Smooth muscle cell (in vitro differentiated cells): Measurements from ENCODE around the gene SLC23A2. TPM values are rescaled to one million over a fixed set of nuclear protein-coding genes. Genes with fewer than 3 reads are reported as not detected.

Experiments used
- DNase-seq: peaks from one replicate; lab custom pipeline; 2025; ENCODE audit not compliant: unreplicated experiment; lab: John Stamatoyannopoulos, UW
- H2AFZ ChIP-seq: fragments of 200-600 bp; sonication (generic); 2 replicates; pipeline ENCODE4 v1.6.0; 2016; ENCODE audit warnings: antibody characterized with exemption, low read depth, mild to moderate bottlenecking
- H3F3A ChIP-seq: fragments of 200-600 bp; sonication (generic); 2 replicates; pipeline ENCODE4 v1.6.0; 2017; ENCODE audit warnings: antibody characterized with exemption, low read depth
- H3K27ac ChIP-seq: fragments of 200-600 bp; sonication (generic); 2 replicates; pipeline ENCODE4 v1.5.1; 2016; ENCODE audit warnings: low read depth, mild to moderate bottlenecking
- H3K27me3 ChIP-seq: fragments of 200-600 bp; sonication (generic); 2 replicates; pipeline ENCODE4 v1.6.1; 2016; ENCODE audit warnings: low read depth, mild to moderate bottlenecking
- H3K36me3 ChIP-seq: fragments of 200-600 bp; sonication (generic); 2 replicates; pipeline ENCODE4 v1.5.1; 2016; ENCODE audit warnings: low read depth
- H3K4me1 ChIP-seq: fragments of 200-600 bp; sonication (generic); 2 replicates; pipeline ENCODE4 v1.5.1; 2016; ENCODE audit warnings: low read depth
- H3K4me2 ChIP-seq: fragments of 200-600 bp; sonication (generic); 2 replicates; pipeline ENCODE4 v1.6.0; 2016; ENCODE audit warnings: mild to moderate bottlenecking
- H3K4me3 ChIP-seq: fragments of 200-600 bp; sonication (generic); 2 replicates; pipeline ENCODE4 v1.5.1; 2016; ENCODE audit warnings: mild to moderate bottlenecking
- H3K79me2 ChIP-seq: fragments of 200-600 bp; sonication (generic); 2 replicates; pipeline ENCODE4 v1.6.0; 2016; ENCODE audit warnings: low read depth, mild to moderate bottlenecking
- H3K9ac ChIP-seq: fragments of 200-600 bp; sonication (generic); 2 replicates; pipeline ENCODE4 v1.6.0; 2016; ENCODE audit warnings: low read depth
- H3K9me3 ChIP-seq: fragments of 200-600 bp; sonication (generic); replicated peaks from 2 replicates; pipeline ENCODE4 v1.5.1; 2016; ENCODE audit warnings: low read depth
- H4K20me1 ChIP-seq: fragments of 200-600 bp; sonication (generic); 2 replicates; pipeline ENCODE4 v1.6.0; 2016; ENCODE audit warnings: low read depth
- CTCF ChIP-seq: fragments of 200-600 bp; sonication (generic); IDR thresholded peaks from 2 replicates; pipeline ENCODE4 v1.5.1; 2017; ENCODE audit warnings: borderline replicate concordance, mild to moderate bottlenecking, antibody characterized with exemption; ENCODE audit not compliant: insufficient read depth, poor library complexity, severe bottlenecking
- WGBS: methylation state at CpG from one replicate; pipeline ENCODE4 v1.1.7; 2016; ENCODE audit warnings: low lambda C conversion rate; 5-methylcytosine and 5-hydroxymethylcytosine counted together
- polyA plus RNA-seq: library from polyadenylated mRNA; unstranded; fragments of >200 nt; fragmentation: Nextera tagmentation; extraction: Ambion mirVana; gene quantifications from 2 replicates; pipeline ENCODE4 v1.2.1, GENCODE V29; 2016
- total RNA-seq: library from RNA; depleted of rRNA; stranded (reverse); fragments of >200 nt; gene quantifications from 2 replicates; pipeline ENCODE4 v1.2.3, GENCODE V29; 2014

The SLC23A2 gene
- total and polyA plus RNA-seq, 2 experiments from 2014 or later = 1.4 to 5.0 TPM

- Histone ChIP-seq H2AFZ (no peak overlapping the region), H3K36me3 (no peaks in the 10 kb centered on the region), H3K27me3 (no peaks in the 10 kb centered on the region), H4K20me1 (no peaks in the 10 kb centered on the region), H3K4me2 (no peak overlapping the region), H3K79me2 (no peaks in the 10 kb centered on the region), H3K4me3 (no peak overlapping the region), H3K27ac (no peak overlapping the region), H3K9me3 (no peaks in the 10 kb centered on the region), H3K4me1 (no peaks in the 10 kb centered on the region), H3F3A (peaks cover 5% of the 10 kb centered on the region), H3K9ac (no peak overlapping the region)
- no peak for DNase-seq
- 82% methylated on average over 10 of the region's 10 CpGs for WGBS
- TF ChIP-seq CTCF = no peak
Measured at GRCh38 chr20:4962241-4962855, 39.0 kb downstream of the SLC23A2 start.

- no peak for DNase-seq
- peak overlapping the region; percentile 3 for H3K27ac ChIP-seq
- 47% methylated on average over 4 of the region's 4 CpGs for WGBS
Measured at GRCh38 chr20:4961746-4962145, 39.6 kb downstream of the SLC23A2 start.

GRCh38 chr20:4959592-4959991 is 41.7 kb downstream of the SLC23A2 start:
- Histone ChIP-seq H3K27ac (no peak overlapping the region), H4K20me1 (no peaks in the 10 kb centered on the region), H3K9ac (no peak overlapping the region), H3F3A (peaks cover 5% of the 10 kb centered on the region), H3K36me3 (no peaks in the 10 kb centered on the region), H2AFZ (no peak overlapping the region), H3K4me2 (no peak overlapping the region), H3K79me2 (no peaks in the 10 kb centered on the region), H3K4me1 (no peaks in the 10 kb centered on the region), H3K27me3 (no peaks in the 10 kb centered on the region), H3K9me3 (no peaks in the 10 kb centered on the region), H3K4me3 (no peak overlapping the region)
- no peak for TF ChIP-seq CTCF
- WGBS = 65% methylated on average over 7 of the region's 7 CpGs
- no peak for DNase-seq

More at GRCh38 chr20:4961746-4962145, 39.6 kb downstream of the SLC23A2 start:
- no peaks in the 10 kb centered on the region for H3K36me3 ChIP-seq
- peak overlapping the region; percentile 16 for H3K4me2 ChIP-seq
- no peak overlapping the region for H3K9ac ChIP-seq
- no peak overlapping the region for H2AFZ ChIP-seq
- H3K27me3 ChIP-seq = no peaks in the 10 kb centered on the region
- no peak overlapping the region for H3K4me3 ChIP-seq
- no peaks in the 10 kb centered on the region for H3K4me1 ChIP-seq
- TF ChIP-seq CTCF = no peak
- no peaks in the 10 kb centered on the region for H3K79me2 ChIP-seq
- H4K20me1 ChIP-seq = no peaks in the 10 kb centered on the region
- no peaks in the 10 kb centered on the region for H3K9me3 ChIP-seq
- H3F3A ChIP-seq = peaks cover 5% of the 10 kb centered on the region

- Histone ChIP-seq H3K4me2 (no peak overlapping the region), H4K20me1 (no peaks in the 10 kb centered on the region), H3K36me3 (no peaks in the 10 kb centered on the region), H3K9ac (no peak overlapping the region), H3F3A (peaks cover 5% of the 10 kb centered on the region), H3K9me3 (no peaks in the 10 kb centered on the region), H3K4me3 (no peak overlapping the region), H3K4me1 (no peaks in the 10 kb centered on the region), H2AFZ (no peak overlapping the region), H3K27me3 (no peaks in the 10 kb centered on the region), H3K27ac (no peak overlapping the region), H3K79me2 (no peaks in the 10 kb centered on the region)
- TF ChIP-seq CTCF = no peak
- whole genome bisulfite sequencing = 100% methylated on average over 2 of the region's 2 CpGs
- no peak for DNase-seq
Measured at GRCh38 chr20:4957939-4958362, 43.4 kb downstream of the SLC23A2 start.
